Stimulated activated CD8-positive, alpha-beta memory T cell treated with anti-CD3 and anti-CD28 coated beads, Interleukin-7, amount 100 ng/mL, for 1 hour (primary cell): Measurements from ENCODE around the gene EVA1C.
"Not testable (repeated sequence)": the region's sequence is repeated elsewhere in the genome, so short reads cannot be mapped to it uniquely, and the experiment has no call there.

ENCODE experiments used
- DNase-seq, 2 donors: peaks; one replicate each; pipeline ENCODE4 v3.0.0-alpha.2; 2020; ENCODE audit warnings: low read depth in 2 of 2

EVA1C gene

DNA sequence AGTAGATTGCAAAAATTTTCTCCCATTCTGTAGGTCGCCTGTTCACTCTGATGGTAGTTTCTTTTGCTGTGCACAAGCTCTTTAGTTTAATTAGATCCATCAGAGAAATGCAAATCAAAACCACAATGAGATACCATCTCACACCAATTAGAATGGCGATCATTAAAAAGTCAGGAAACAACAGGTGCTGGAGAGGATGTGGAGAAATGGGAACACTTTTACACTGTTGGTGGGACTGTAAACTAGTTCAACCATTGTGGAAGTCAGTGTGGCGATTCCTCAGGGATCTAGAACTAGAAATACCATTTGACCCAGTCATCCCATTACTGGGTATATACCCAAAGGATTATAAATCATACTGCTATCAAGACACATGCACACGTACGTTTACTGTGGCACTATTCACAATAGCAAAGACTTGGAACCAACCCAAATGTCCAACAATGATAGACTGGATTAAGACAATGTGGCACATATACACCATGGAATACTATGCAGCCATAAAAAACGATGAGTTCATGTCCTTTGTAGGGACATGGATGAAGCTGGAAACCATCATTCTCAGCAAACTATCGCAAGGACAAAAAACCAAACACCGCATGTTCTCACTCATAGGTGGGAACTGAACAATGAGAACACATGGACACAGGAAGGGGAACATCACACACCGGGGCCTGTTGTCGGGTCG lies 21.8 kb upstream of the EVA1C start:
- not testable (repeated sequence) for DNase-seq

- no peak for DNase-seq
Observed at GRCh38 chr21:32391755-32392154, 20.8 kb upstream of the EVA1C start.

DNA sequence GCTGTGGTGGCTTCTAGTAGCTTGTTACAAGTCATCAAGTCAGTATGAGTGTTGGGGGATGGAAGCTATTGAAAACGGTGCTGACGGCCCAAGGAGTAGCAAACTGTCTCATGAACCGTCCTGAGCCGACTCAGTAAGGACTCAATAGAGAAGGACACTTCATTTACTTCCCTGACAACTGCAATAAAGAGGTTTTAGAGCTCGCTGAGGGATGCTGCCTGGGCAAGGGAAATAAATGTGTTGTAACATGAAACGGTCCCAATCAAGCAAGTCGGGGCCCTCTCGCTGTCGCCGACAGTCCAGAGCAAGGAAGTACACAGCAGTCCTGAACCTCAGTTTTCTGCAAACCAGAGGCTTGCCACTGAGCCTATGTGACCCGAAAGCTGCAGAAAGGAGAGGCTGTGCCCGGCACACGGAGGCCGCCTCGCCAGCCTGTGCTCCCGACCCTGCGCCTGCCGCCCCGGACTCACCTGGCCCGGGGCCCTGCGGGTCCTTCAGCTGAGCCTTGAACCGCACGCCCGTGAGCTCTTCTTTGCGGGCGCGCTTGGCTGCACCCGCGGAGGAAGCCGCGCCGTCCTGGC lies 20.1 kb upstream of the EVA1C start:
- DNase-seq, result no peak

- peak; percentile 92 to 95 for DNase-seq
Observed at GRCh38 chr21:32392880-32393676, 19.4 kb upstream of the EVA1C start, which contains the start of gene URB1. URB1 (minus strand) TSS chr21:32393012; CDS start chr21:32392910, 102 bp downstream.

GRCh38 chr21:32393677-32394001 lies 18.9 kb upstream of the EVA1C start:
- no peak for DNase-seq

- no peak for DNase-seq
Observed at GRCh38 chr21:32403201-32403777, 9.2 kb upstream of the EVA1C start.

GRCh38 chr21:32406405-32406804 lies 6.1 kb upstream of the EVA1C start:
- DNase-seq, result no peak

DNA sequence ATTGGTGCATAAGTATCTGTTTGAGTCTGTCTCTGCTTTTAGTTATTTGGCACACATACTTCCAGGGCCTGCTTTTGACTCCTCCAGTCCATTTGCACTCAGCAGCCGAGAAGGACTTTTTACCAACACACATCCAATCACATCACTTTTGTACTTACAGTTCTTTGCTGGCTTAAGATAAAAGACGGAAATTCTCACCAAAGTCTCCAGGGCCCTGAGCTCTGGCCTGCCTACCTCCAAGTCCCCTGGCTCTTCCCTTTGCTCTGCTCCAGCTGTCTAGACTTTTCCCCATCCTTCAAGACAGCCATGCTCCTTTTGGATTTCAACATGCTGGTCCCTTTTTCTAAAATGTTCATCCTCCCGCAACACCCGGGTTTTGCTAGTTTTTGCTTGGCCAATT lies 2.2 kb upstream of the EVA1C start:
- DNase-seq, result no peak

DNA sequence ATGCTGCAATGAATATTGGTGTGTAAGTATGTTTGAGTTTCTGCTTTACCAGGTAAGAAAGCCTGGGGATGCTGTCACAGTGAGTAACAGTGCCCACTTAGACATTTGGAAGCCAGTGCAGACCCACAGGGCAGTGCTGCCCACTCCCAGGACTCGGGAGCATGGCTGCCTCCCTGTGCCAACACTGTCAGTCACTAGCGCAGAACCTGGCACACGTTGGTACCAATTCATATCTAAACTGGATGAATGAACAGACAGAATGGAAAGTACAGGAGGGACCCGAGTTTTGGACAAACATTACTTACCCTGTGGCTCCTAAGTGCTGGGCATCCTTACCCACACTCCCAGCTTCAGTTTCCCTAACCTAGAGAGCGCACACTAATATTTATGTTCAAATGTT lies 1.6 kb upstream of the EVA1C start:
- no peak for DNase-seq

DNA sequence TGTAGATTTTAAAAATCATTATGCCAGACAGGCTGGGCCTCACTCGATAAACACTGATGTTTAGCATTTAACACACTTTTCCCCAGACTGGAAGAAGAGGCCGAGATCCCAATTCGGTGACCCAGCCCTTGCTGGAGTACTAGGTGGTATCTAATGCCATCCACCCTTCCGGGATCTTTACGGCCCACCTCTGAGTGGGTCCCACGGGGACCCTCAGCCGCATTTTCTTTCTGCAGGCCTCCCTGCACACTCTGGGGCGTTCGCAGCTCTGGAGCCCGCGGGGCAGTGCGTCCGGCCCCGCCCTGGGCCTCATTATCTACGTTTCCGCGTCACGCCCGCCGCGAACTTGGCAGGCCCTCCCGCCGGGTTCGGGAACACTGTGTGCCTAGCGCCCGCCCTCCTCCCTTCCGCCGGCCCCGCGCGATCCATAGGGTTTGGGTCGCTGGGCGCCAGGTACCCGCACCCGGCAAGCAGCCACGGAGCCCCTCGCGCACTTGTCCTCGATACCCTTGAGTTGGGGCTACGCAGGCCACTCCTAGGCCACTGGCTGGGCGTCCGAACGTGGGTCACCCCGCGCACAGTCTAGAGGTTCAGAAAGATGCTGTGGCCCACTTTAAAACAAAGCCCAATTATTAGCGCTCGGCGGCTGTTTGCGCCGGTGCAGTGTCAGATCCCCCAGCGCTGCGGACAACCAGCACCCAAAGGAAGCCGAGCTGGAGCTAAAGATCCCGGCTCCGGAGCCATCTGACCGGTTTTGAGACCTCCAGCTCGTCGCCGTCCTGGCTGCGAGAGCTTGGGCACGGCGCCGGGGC lies 950 bp upstream of the EVA1C start:
- no peak for DNase-seq

DNA sequence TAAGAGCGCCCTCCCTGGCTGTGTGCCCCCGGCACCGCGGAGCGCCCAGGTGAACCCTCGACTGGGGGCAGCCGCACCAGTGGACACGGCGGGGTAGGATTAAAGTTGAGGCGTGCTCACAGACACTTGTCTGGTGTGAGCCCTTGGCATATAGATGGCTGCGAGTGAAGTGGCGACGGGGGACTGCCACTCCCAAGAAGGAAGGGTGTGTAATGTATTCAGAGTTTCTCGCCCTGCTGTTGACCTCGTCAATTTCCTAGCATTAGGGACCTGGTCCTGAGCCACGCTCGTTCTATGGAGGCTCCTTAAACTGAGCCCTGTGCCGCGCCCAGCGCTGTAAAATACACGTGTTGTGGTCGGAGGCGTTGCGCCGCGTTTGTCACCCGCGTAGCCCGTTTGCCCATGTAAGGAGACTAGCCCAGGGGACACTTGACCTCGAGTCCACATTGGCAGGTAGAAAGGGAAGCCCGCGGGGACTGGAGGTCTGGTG lies 554 bp downstream of the EVA1C start:
- DNase-seq, result no peak

GRCh38 chr21:32413697-32414578 lies 1.4 kb downstream of the EVA1C start:
- DNase-seq, result no peak

- DNase-seq, result no peak
Observed at GRCh38 chr21:32414579-32415358, 2.3 kb downstream of the EVA1C start.

DNA sequence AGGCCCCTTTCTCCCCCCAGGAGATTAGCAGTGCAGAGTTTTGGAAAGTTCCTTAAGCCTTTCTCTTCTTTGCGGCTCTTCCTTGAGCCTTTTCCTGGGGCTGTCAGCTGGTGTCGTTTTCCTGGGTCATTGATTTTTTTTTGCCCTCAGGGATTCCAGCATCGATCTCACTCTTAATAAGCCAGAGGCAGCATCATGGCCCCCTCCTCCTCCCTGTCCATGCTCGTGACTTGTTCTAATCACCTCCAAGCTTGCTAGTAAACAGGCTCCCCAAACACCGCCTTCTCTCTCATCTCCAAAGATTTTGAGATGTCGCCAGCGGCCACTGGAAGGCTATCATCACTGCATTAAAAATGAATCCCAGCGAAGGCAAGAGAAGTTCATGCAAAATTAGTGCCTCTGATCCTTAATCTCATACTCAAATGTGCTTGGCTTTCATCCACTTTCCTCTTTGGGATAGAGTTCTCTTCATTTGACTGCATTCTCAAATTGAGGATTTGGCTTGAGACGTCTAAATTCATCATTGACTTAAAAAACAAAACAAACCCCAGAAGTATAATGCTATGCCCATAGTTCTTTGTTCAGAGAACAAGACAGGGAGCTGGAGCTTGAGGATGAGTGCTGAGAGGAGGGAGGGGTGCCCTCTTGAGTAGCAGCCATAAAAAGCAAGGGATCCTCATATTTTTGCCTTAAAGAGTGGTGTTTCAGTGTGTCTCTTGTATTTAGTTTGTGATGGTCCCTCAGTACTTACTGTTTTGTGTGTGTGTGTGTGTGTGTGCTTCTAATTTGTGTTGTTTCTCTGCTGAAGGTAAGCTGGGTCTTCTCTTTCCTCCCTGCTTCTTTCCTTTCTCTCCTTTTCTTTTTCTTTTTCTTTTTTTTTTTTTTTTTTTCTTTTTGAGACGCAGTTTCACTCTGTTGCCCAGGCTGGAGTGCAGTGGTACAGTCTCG lies 3.2 kb downstream of the EVA1C start:
- no peak for DNase-seq

GRCh38 chr21:32418146-32418545 lies 5.6 kb downstream of the EVA1C start:
- DNase-seq, result no peak

- DNase-seq, result no peak
Observed at GRCh38 chr21:32422064-32422463, 9.6 kb downstream of the EVA1C start.

- DNase-seq, result no peak
Observed at GRCh38 chr21:32423320-32424190, 11.0 kb downstream of the EVA1C start.

- DNase-seq, result no peak
Observed at GRCh38 chr21:32424191-32424535, 11.7 kb downstream of the EVA1C start.
